ENCODE measurements around the gene FOXP3.

Gene FOXP3

GRCh38 chrX:49247916-49248811, 16.3 kb downstream of the FOXP3 start:
- DNase-seq: no peak

GRCh38 chrX:49247346-49247745, 17.2 kb downstream of the FOXP3 start:
- no peak for DNase-seq

- DNase-seq: no peak
Observed at GRCh38 chrX:49246541-49246940, 18.0 kb downstream of the FOXP3 start.

GRCh38 chrX:49244207-49244606, 20.3 kb downstream of the FOXP3 start:
- DNase-seq: no peak

- no peak for DNase-seq
Observed at GRCh38 chrX:49243166-49243565, 21.3 kb downstream of the FOXP3 start.

- DNase-seq: no peak
Observed at GRCh38 chrX:49242545-49243066, 21.9 kb downstream of the FOXP3 start.

GRCh38 chrX:49238735-49239134, 25.8 kb downstream of the FOXP3 start:
- no peak for DNase-seq

- DNase-seq: no peak
Observed at GRCh38 chrX:49237060-49237459, 27.4 kb downstream of the FOXP3 start.

GRCh38 chrX:49233887-49234555, 30.5 kb downstream of the FOXP3 start:
- DNase-seq: no peak

- DNase-seq: no peak
Observed at GRCh38 chrX:49233176-49233575, 31.3 kb downstream of the FOXP3 start, which contains the start of gene CACNA1F. CACNA1F (minus strand) TSS chrX:49233340; CDS start chrX:49233309, 31 bp downstream.

GRCh38 chrX:49232525-49232924, 32.0 kb downstream of the FOXP3 start:
- no peak for DNase-seq

- no peak for DNase-seq
Observed at GRCh38 chrX:49231333-49232000, 33.0 kb downstream of the FOXP3 start.

GRCh38 chrX:49230500-49231232, 33.8 kb downstream of the FOXP3 start:
- DNase-seq: peak; percentile 63

GRCh38 chrX:49228185-49228584, 36.3 kb downstream of the FOXP3 start:
- DNase-seq: no peak

- no peak for DNase-seq
Observed at GRCh38 chrX:49227726-49228125, 36.8 kb downstream of the FOXP3 start.

- DNase-seq: no peak
Observed at GRCh38 chrX:49226946-49227345, 37.6 kb downstream of the FOXP3 start.

GRCh38 chrX:49225858-49226257, 38.7 kb downstream of the FOXP3 start:
- DNase-seq: no peak

- no peak for DNase-seq
Observed at GRCh38 chrX:49221868-49222267, 42.6 kb downstream of the FOXP3 start.

- no peak for DNase-seq
Observed at GRCh38 chrX:49220100-49220499, 44.4 kb downstream of the FOXP3 start.

GRCh38 chrX:49214996-49215526, 49.4 kb downstream of the FOXP3 start:
- no peak for DNase-seq

- DNase-seq: no peak
Observed at GRCh38 chrX:49214416-49214815, 50.1 kb downstream of the FOXP3 start.

- DNase-seq: no peak
Observed at GRCh38 chrX:49212861-49213260, 51.6 kb downstream of the FOXP3 start.
